Stimulated activated CD4-positive, alpha-beta T cell treated with anti-CD3 and anti-CD28 coated beads, TNF-alpha, amount 100 ng/mL, for 1 hour (primary cell): ENCODE results near the gene HELZ2.

Experiments
- DNase-seq, 3 donors: peaks; one replicate each; pipeline ENCODE4 v3.0.0-alpha.2; 2020; ENCODE audit warnings: low read depth in 3 of 3, low spot score in 1 of 3

The HELZ2 gene

GRCh38 chr20:63598479-63599395 lies 24.7 kb upstream of the HELZ2 start:
- DNase-seq: no peak

GRCh38 chr20:63597651-63598478 lies 23.8 kb upstream of the HELZ2 start:
- no peak for DNase-seq

DNA sequence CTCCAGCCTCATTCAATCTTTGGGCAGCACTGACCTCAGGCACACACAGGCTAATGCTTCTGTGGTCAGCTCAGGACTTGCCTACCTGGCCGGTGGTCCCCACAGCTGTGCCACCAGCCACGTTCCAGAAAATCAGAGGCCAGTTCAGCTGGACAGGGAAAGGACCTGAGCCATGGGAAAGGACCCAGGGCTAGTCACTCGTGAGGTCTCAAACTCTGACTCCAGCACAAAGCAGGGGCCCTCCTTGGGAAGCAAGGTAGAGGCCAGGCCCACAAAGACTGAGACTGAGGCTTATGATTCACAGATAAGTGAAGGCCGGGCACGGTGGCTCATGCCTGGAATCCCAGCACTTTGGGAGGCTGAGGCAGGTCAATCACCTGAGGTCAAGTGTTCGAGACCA lies 22.4 kb upstream of the HELZ2 start:
- no peak for DNase-seq

DNA sequence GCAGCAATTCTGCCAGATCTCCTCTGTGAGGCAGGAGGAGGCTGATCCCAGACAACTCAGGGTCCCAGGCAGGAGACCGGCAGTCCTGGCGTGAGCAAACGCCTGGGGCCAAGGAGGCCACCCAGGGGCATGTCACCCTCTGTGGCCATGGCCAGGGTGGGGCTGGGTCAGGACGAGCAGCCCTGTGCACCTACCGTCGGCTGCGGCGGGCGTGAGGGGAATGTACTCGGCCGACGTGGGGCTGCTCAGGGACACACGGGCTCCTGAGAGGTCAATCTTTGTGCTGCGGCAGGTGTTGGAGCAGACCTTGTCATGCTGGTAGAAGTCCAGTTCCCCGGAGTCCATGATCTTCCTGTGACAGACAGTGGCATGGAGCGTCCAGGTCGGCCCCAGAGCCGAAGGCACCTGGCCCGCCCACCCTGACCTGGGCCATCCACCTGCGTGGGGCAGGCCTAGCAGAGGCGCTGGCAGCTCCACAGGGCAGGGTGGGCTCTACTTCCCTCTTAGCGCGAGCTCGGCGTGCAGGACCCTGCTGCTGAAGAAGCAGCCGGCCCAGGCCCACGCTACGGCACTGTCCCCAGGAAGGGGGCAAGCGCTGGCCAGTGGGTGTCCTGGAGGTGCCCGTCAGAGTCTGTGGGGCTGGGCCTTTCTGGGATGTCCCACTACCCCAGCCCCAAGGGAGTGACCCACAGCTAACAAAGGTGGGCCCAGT lies 21.5 kb upstream of the HELZ2 start:
- no peak for DNase-seq

DNA sequence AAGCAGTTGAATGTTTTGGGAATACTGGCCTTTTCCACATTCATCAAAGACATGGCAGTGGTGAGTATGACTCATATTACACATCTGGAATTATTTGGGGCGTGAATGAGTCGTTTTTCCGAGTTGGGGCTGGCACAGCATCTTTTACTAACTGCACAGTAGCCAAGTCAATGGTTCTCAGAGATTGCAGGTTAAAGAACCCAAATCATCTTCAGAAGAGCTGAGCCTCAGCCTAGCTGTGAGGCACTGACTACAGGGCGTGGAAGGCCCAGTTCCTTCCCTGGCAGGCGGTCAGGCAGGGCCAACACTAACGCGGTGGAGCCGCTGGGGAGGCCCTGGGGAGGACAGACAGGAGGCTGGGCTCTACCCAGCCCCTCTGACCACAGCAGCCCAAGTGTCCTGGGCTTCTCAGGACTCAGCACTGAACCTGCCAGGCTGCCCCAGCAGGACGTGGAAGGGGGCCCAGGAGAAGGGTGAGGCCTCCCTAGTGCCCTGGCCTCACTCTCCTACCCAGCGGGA lies 20.1 kb upstream of the HELZ2 start:
- DNase-seq: no peak

- DNase-seq: no peak
Measured at GRCh38 chr20:63592661-63593060, 18.6 kb upstream of the HELZ2 start.

- DNase-seq: no peak
Measured at GRCh38 chr20:63591786-63592355, 17.8 kb upstream of the HELZ2 start.

- DNase-seq: no peak
Measured at GRCh38 chr20:63591147-63591533, 17.1 kb upstream of the HELZ2 start.

DNA sequence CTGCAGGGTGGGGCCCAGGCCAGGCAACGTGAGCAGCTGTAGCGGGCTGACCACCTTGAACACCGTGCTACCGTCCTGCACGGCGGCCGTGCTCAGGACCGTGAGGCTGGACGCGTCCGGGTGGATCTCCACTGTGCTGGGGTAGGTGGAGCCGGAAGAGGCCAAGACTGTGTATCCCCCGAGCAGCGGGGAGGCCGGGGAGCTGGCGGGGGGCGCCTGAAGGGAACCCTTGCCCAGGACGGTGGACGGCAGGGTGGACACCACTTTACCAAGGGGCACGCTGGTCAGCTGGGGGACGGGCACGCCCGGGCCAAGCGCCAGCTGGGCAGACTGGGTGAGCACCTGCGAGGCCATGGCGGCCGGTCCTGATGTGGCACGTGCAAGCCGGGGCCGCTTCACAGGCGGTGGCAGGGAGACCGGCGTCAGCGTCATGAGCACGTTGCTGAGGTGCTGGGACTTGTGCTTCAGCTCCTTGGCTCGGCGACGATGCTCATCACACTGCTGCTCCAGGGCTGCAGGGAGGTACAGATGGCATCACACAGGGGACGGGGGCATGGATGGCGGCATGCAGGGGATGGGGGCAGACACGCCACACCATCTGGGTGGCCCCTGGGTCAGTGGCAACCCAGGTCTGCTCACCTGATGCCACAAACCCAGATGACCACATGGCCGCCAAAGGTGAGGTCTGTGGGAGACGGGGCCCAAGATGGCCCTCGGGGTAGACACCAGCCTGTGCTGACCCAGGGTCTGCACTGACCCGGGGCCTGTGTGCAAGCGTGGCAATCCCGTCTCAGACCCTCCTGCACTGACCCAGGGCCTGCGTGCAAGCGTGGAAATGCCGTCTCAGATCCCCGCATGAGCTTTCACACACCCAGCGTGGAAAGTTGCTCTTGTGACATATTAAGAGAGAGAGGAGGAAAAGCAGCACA lies 16.4 kb upstream of the HELZ2 start:
- DNase-seq: no peak

DNA sequence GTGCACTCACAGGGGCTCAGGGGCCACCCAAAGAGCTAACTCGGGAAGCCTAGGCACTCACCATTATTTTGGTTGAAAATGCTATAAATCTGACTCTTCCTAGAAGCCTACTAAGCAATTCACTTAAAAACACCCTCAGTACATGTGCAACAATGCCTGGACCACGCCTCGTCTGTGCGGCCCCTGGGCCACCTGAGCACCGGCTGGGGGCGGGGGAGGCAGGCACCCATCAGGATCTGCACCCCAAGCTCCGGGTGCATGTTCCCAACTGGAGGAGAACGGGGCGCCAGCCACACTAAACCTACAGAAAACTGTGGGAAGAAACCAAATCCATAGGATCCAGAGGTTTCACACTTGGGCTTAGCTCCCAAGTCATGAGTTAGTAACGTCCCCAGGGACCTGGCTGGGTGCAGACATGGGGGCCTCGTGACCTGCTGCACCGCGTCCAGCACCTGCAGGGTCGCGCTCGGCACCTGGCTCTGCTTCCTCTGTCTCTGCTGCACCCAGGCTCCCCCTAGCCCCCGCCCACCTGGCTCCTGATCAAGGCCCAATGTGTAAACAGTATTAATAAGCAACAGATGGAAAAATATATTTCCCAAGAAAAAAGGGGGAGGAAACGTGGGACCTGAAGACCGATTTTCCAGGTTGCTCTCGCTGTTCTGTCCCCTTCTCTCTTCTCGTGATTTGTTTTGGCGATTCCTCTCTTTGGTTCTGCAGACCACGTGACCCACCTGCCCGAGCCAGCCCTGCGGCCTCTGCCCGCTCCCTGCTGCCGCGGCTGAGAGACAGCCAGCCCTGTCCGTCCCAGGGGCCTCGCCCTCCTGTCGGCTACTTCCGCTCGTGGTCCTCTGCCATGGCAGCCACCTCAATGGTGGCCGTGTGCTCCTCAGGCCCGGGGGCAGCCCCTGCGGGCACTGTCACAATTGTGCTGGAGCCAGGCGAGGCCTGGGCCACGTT lies 15.5 kb upstream of the HELZ2 start:
- DNase-seq: no peak

DNA sequence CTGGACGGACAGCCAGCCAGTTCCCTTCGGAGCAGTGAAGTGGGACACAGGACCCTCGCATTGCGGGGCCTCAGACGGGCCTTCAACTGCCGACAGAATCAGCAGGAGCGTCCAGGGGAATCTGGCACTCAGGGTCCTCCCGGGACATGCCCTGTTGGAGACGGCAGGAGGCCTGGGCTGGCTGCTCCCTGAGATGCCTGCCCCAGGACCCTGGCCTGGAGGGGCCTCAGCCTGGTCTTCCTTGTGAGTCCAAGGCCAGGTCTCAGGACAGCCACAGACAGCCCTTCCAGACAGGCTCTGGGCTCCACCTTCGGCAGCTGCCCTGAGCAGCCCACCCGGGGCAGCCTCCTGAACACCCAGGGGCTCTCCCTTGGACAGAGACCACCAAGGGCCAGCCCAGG lies 14.6 kb upstream of the HELZ2 start:
- DNase-seq: no peak

DNA sequence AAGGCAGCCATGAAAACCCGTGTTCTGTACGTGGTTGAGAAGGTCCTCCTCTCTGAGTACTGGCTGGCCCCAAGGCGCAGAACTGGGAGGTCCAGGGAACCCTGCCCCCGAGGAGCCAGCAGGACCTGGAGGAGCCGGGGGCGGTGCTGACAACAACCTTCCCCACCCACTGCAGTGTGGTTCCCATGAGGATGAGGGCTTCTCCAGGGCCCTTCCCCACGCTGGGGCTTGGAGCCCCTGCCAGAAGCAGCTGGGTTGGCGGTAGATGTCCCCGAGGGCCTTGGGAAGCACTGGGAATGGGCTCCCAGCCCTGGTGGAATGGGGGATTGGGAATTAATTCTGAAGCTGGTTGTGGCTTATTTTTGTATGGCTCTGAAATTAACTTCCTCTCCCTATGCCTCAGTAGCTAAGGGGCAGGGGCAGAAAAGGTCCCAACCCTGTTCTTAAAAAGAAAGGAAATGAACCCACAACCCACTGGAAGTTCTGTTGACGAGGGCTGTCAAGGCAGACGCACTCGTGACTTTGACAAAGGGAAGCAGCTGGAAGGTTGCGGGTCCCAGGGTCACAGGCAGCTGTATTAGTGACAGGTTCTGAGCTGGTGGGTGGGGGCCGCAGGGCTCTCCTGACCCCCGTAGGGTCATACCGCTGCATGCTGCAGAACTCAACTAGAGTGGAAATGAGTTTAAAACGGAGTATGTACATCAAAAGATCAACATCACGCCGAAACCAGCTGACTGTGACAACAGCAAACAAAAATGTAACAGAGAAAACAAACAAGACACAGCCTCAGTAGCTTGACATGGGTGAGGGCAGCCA lies 13.9 kb upstream of the HELZ2 start:
- no peak for DNase-seq

- DNase-seq: no peak
Measured at GRCh38 chr20:63587256-63587655, 13.2 kb upstream of the HELZ2 start.

- no peak for DNase-seq
Measured at GRCh38 chr20:63586797-63587196, 12.8 kb upstream of the HELZ2 start.

GRCh38 chr20:63585616-63586565 lies 11.9 kb upstream of the HELZ2 start:
- DNase-seq: no peak

GRCh38 chr20:63582382-63583063 lies 8.5 kb upstream of the HELZ2 start:
- no peak for DNase-seq
